ENCODE data around the gene PANX3. TPM values are rescaled to one million over a fixed set of nuclear protein-coding genes. Genes with fewer than 3 reads are reported as not detected.

Gene PANX3
- total and polyA plus RNA-seq, 9 of the 15 experiments (the other 6 are each of a cell fraction or from before 2014, with no cell fraction given) = 0.09 to 0.69 (median 0.39) TPM

DNA sequence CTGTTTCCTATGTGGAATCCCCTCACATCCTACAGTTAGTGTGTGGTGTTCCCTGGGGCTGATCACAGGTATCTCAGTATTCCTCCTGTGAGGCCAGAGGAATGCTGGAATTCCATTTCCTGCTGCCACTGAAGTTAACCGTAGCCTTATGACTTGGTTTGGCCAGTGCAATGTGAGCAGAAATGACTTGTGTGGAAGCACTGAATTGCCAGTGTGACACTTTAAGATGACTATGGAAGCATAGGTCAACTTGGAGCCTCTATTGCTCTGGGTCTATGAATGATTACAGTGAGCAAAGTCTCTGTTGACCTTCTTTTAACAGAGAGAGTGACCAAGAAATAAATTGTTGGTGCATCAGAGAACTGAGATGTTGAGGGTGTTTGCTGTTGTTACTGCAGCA is 28.0 kb downstream of the PANX3 start:
- DNase-seq (ENCODE audit: extremely low read depth in 1 of 4, low spot score in 3 of 4) = no peak
- Histone ChIP-seq H3K4me3 (no peak overlapping the region), H3K9ac (ENCODE audit: insufficient read depth in 1 of 2, low read depth in 2 of 2, low read length in 2 of 2) (no peak overlapping the region), H4K20me1 (replicated peaks; ENCODE audit: control insufficient read depth, insufficient read depth, low read length) (no peaks in the 10 kb centered on the region), H3K4me2 (ENCODE audit: insufficient read depth, low read length) (no peak overlapping the region), H3K27me3 (ENCODE audit: control insufficient read depth in 2 of 2, insufficient read depth in 2 of 2, low read length in 2 of 2) (no peaks in the 10 kb centered on the region), H3K9me1 (ENCODE audit: control insufficient read depth, insufficient read depth, low read length) (no peaks in the 10 kb centered on the region), H2AFZ (ENCODE audit: low read depth, low read length) (no peak overlapping the region), H3K9me3 (replicated peaks; ENCODE audit: control insufficient read depth, insufficient read depth, low read depth, low read length) (peaks cover 8% of the 10 kb centered on the region; the same call in 1 of the 2 replicates), H3K36me3 (ENCODE audit: control insufficient read depth, insufficient read depth, low read length) (peaks cover 30% of the 10 kb centered on the region), H3K79me2 (ENCODE audit: control insufficient read depth, insufficient read depth, low read length) (no peaks in the 10 kb centered on the region), H3K27ac (ENCODE audit: extremely low read depth, low read depth, low read length) (no peak overlapping the region), H3K4me1 (replicated peaks in 1 of 2; ENCODE audit: control insufficient read depth in 2 of 2, insufficient read depth in 2 of 2, low read length in 2 of 2) (peaks cover 0 to 28% of the 10 kb centered on the region in 2 experiments; a peak in 4 of 5 replicates)
- ATAC-seq = no peak
- intact Hi-C loops (cut with micrococcal nuclease) (no loop called here), in situ Hi-C loops (cut with MboI) (no loop called here)
- no peak for FAIRE-seq
- TF ChIP-seq, protein P1, sequence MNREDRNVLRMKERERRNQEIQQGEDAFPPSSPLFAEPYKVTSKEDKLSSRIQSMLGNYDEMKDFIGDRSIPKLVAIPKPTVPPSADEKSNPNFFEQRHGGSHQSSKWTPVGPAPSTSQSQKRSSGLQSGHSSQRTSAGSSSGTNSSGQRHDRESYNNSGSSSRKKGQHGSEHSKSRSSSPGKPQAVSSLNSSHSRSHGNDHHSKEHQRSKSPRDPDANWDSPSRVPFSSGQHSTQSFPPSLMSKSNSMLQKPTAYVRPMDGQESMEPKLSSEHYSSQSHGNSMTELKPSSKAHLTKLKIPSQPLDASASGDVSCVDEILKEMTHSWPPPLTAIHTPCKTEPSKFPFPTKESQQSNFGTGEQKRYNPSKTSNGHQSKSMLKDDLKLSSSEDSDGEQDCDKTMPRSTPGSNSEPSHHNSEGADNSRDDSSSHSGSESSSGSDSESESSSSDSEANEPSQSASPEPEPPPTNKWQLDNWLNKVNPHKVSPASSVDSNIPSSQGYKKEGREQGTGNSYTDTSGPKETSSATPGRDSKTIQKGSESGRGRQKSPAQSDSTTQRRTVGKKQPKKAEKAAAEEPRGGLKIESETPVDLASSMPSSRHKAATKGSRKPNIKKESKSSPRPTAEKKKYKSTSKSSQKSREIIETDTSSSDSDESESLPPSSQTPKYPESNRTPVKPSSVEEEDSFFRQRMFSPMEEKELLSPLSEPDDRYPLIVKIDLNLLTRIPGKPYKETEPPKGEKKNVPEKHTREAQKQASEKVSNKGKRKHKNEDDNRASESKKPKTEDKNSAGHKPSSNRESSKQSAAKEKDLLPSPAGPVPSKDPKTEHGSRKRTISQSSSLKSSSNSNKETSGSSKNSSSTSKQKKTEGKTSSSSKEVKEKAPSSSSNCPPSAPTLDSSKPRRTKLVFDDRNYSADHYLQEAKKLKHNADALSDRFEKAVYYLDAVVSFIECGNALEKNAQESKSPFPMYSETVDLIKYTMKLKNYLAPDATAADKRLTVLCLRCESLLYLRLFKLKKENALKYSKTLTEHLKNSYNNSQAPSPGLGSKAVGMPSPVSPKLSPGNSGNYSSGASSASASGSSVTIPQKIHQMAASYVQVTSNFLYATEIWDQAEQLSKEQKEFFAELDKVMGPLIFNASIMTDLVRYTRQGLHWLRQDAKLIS (CRISPR knock-in tag; IDR thresholded peaks at IDR 0.05) = no peak
- no peak for TF ChIP-seq SMAD3 (CRISPR knock-in tag; conservative IDR thresholded peaks at IDR 0.05)
- TF ChIP-seq, protein P2, sequence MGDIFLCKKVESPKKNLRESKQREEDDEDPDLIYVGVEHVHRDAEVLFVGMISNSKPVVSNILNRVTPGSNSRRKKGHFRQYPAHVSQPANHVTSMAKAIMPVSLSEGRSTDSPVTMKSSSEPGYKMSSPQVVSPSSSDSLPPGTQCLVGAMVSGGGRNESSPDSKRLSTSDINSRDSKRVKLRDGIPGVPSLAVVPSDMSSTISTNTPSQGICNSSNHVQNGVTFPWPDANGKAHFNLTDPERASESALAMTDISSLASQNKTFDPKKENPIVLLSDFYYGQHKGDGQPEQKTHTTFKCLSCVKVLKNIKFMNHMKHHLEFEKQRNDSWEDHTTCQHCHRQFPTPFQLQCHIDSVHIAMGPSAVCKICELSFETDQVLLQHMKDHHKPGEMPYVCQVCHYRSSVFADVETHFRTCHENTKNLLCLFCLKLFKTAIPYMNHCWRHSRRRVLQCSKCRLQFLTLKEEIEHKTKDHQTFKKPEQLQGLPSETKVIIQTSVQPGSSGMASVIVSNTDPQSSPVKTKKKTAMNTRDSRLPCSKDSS (IDR thresholded peaks at IDR 0.05; ENCODE audit: low read depth, partially characterized antibody) = no peak
- 85% methylated on average over 1 of the region's 1 CpG for WGBS (ENCODE audit: insufficient coverage, low coverage, missing lambda C conversion rate)
- no TSS peak for BruUV-seq (replicated peaks)
- ChIA-PET POLR2A (interaction anchor here (1.9 to 2.3 kb wide), 3 partner anchors 9 to 14 kb away, joined by 4 to 11 read pairs (median 9); no protein-coding TSS in a partner anchor), CTCF (ENCODE audit: low intra/inter-chr PET ratio) (no interaction called here)

All from K562 (cell line).